Adipocyte (in vitro differentiated cells): ENCODE results near the gene OBSL1.

Experiments
- DNase-seq: peaks from one replicate; pipeline ENCODE4 v3.0.0-alpha.2; 2015; ENCODE audit warnings: low read depth
- H3K27me3 ChIP-seq: replicated peaks from 2 replicates; pipeline ENCODE4 v1.7.0; 2013; ENCODE audit warnings: mild to moderate bottlenecking, low read length, moderate library complexity; ENCODE audit not compliant: control insufficient read depth, insufficient read depth
- H3K36me3 ChIP-seq: 2 replicates; pipeline ENCODE4 v1.7.0; 2013; ENCODE audit warnings: low read length, mild to moderate bottlenecking, moderate library complexity; ENCODE audit not compliant: control insufficient read depth, insufficient read depth, severe bottlenecking
- H3K4me1 ChIP-seq: 2 replicates; pipeline ENCODE4 v1.7.0; 2013; ENCODE audit warnings: mild to moderate bottlenecking, low read length, moderate library complexity; ENCODE audit not compliant: control insufficient read depth, insufficient read depth
- H3K4me3 ChIP-seq: 2 replicates; pipeline ENCODE4 v1.7.0; 2013; ENCODE audit warnings: mild to moderate bottlenecking, low read length, moderate library complexity
- H3K9ac ChIP-seq: 2 replicates; pipeline ENCODE4 v1.7.0; 2013; ENCODE audit warnings: mild to moderate bottlenecking, low read length, moderate library complexity
- H3K9me3 ChIP-seq: 2 replicates; pipeline ENCODE4 v1.7.0; 2013; ENCODE audit warnings: mild to moderate bottlenecking, low read length, moderate library complexity; ENCODE audit not compliant: control insufficient read depth

Gene OBSL1

GRCh38 chr2:219571311-219572236 is at the start of gene OBSL1:
Gene OBSL1, minus strand, starts transcription at chr2:219571539. Its CDS starts 307 bp downstream, at chr2:219571232.
- Histone ChIP-seq H3K9ac (peak within 1 kb of the TSS; percentile 95), H3K4me1 (peaks cover 21% of the 10 kb centered on the region), H3K4me3 (peak within 1 kb of the TSS; percentile 83), H3K36me3 (peaks cover 26% of the 10 kb centered on the region), H3K27me3 (peaks cover 7% of the 10 kb centered on the region), H3K9me3 (no peaks in the 10 kb centered on the region)
- DNase-seq, result peak; percentile 75

- Histone ChIP-seq H3K27me3 (no peaks in the 10 kb centered on the region), H3K4me1 (peaks cover 16% of the 10 kb centered on the region), H3K36me3 (peaks cover 11% of the 10 kb centered on the region), H3K9ac (no peak overlapping the region), H3K4me3 (no peak overlapping the region), H3K9me3 (no peaks in the 10 kb centered on the region)
- no peak for DNase-seq
Measured at GRCh38 chr2:219620546-219620945, 49.2 kb upstream of the OBSL1 start.

GRCh38 chr2:219619235-219619634 is 47.9 kb upstream of the OBSL1 start:
- Histone ChIP-seq H3K9ac (no peak overlapping the region), H3K4me1 (peaks cover 16% of the 10 kb centered on the region), H3K4me3 (no peak overlapping the region), H3K36me3 (peaks cover 24% of the 10 kb centered on the region), H3K27me3 (no peaks in the 10 kb centered on the region), H3K9me3 (no peaks in the 10 kb centered on the region)
- DNase-seq, result no peak

GRCh38 chr2:219618733-219619122 is 47.4 kb upstream of the OBSL1 start:
- Histone ChIP-seq H3K4me1 (peaks cover 16% of the 10 kb centered on the region), H3K9ac (no peak overlapping the region), H3K4me3 (no peak overlapping the region), H3K9me3 (no peaks in the 10 kb centered on the region), H3K27me3 (no peaks in the 10 kb centered on the region), H3K36me3 (peaks cover 29% of the 10 kb centered on the region)
- DNase-seq, result no peak

- no peak for DNase-seq
- no peaks in the 10 kb centered on the region for H3K27me3 ChIP-seq
- no peak overlapping the region for H3K9ac ChIP-seq
- H3K4me1 ChIP-seq, result peaks cover 2% of the 10 kb centered on the region
- H3K9me3 ChIP-seq, result no peaks in the 10 kb centered on the region
- H3K4me3 ChIP-seq, result no peak overlapping the region
- peaks cover 38% of the 10 kb centered on the region for H3K36me3 ChIP-seq
Measured at GRCh38 chr2:219616550-219616949, 45.2 kb upstream of the OBSL1 start.

GRCh38 chr2:219615894-219616293 is 44.6 kb upstream of the OBSL1 start:
- Histone ChIP-seq H3K27me3 (no peaks in the 10 kb centered on the region), H3K4me3 (no peak overlapping the region), H3K4me1 (no peaks in the 10 kb centered on the region), H3K9me3 (no peaks in the 10 kb centered on the region), H3K9ac (no peak overlapping the region), H3K36me3 (peaks cover 39% of the 10 kb centered on the region)
- no peak for DNase-seq

- H3K9me3 ChIP-seq, result no peaks in the 10 kb centered on the region
- peaks cover 39% of the 10 kb centered on the region for H3K36me3 ChIP-seq
- no peaks in the 10 kb centered on the region for H3K27me3 ChIP-seq
- no peak overlapping the region for H3K4me3 ChIP-seq
- no peak overlapping the region for H3K9ac ChIP-seq
- DNase-seq, result no peak
- H3K4me1 ChIP-seq, result no peaks in the 10 kb centered on the region
Measured at GRCh38 chr2:219615036-219615435, 43.7 kb upstream of the OBSL1 start.

- no peak for DNase-seq
- Histone ChIP-seq H3K4me3 (no peak overlapping the region), H3K9ac (no peak overlapping the region), H3K27me3 (no peaks in the 10 kb centered on the region), H3K4me1 (peaks cover 3% of the 10 kb centered on the region), H3K9me3 (no peaks in the 10 kb centered on the region), H3K36me3 (peaks cover 39% of the 10 kb centered on the region)
Measured at GRCh38 chr2:219614076-219614860, 42.9 kb upstream of the OBSL1 start.

- no peaks in the 10 kb centered on the region for H3K27me3 ChIP-seq
- H3K9me3 ChIP-seq, result no peaks in the 10 kb centered on the region
- H3K4me3 ChIP-seq, result no peak overlapping the region
- H3K36me3 ChIP-seq, result peaks cover 45% of the 10 kb centered on the region
- peaks cover 4% of the 10 kb centered on the region for H3K4me1 ChIP-seq
- DNase-seq, result no peak
- no peak overlapping the region for H3K9ac ChIP-seq
Measured at GRCh38 chr2:219613461-219614070, 42.2 kb upstream of the OBSL1 start.

- Histone ChIP-seq H3K9me3 (no peaks in the 10 kb centered on the region), H3K9ac (no peak overlapping the region), H3K4me3 (no peak overlapping the region), H3K27me3 (no peaks in the 10 kb centered on the region), H3K4me1 (peaks cover 4% of the 10 kb centered on the region), H3K36me3 (peaks cover 51% of the 10 kb centered on the region)
- DNase-seq, result no peak
Measured at GRCh38 chr2:219612577-219613286, 41.4 kb upstream of the OBSL1 start.
